Ovary (tissue), 3 donors: Measurements from ENCODE around the gene CYP2B6.

Experiments
- EP300 ChIP-seq: sonication (generic); formaldehyde crosslinking; IDR thresholded peaks from one replicate; pipeline ENCODE4 v1.6.1; 2017; ENCODE audit warnings: antibody characterized with exemption
- POLR2A ChIP-seq: fragments of 450-650 bp; IDR thresholded peaks from one replicate; pipeline ENCODE4 v1.6.1; 2017; ENCODE audit warnings: antibody characterized with exemption, mild to moderate bottlenecking, moderate library complexity
- TF ChIP-seq, protein P1 (sequence below), 3 donors: fragments of 450-650 bp in 2 of 3; fragments of 200-600 bp in 1 of 3; IDR thresholded peaks; one replicate each; pipeline versions ENCODE4 v1.5.1 to v1.8.0; 2016 to 2022; ENCODE audit warnings: antibody characterized with exemption in 3 of 3, mild to moderate bottlenecking in 1 of 3
- donor health status: DM: no; HTN: no; CAD: no.

DNA sequence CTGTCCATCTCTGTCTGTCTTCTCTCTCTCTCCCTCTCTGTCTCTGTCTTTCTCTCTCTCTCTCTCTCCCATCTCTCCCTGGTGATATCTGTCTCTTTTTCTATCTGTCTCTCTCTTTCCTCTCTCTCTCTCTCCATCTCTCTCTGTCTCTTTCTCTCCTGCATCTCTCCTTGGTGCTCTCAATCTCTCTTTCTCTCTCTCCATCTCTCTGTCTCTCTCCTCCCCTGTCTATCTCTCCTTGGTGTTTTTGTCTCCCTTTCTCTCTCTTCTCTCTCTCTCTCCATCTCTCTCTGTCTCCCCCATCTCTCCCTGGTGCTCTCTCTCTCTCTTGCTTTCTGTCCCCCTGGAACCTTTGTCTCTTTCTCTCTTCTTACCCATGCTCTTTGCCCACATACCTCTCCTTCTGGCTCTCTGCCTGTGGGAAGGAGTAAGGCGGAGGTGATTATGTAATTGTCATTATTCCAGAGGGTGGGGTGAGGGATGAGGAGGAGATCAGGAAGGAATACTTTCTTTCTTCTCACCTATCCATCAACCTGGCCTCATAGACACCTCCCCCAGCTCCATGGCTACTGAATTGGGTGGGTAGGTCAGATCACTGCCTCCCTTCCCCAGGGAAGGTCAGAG is 30.9 kb upstream of the CYP2B6 start:
- TF ChIP-seq, protein P1, sequence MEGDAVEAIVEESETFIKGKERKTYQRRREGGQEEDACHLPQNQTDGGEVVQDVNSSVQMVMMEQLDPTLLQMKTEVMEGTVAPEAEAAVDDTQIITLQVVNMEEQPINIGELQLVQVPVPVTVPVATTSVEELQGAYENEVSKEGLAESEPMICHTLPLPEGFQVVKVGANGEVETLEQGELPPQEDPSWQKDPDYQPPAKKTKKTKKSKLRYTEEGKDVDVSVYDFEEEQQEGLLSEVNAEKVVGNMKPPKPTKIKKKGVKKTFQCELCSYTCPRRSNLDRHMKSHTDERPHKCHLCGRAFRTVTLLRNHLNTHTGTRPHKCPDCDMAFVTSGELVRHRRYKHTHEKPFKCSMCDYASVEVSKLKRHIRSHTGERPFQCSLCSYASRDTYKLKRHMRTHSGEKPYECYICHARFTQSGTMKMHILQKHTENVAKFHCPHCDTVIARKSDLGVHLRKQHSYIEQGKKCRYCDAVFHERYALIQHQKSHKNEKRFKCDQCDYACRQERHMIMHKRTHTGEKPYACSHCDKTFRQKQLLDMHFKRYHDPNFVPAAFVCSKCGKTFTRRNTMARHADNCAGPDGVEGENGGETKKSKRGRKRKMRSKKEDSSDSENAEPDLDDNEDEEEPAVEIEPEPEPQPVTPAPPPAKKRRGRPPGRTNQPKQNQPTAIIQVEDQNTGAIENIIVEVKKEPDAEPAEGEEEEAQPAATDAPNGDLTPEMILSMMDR (IDR thresholded peaks at IDR 0.05): no peak
- TF ChIP-seq EP300: no peak
- TF ChIP-seq POLR2A: no peak
